Activated T-helper 2 cell treated with anti-CD3 and anti-CD28 coated beads, Interferon-gamma antibody, Interleukin-2, Interleukin-4, amounts not matched to agents 10 μg/mL and 5 μg/mL and 100 μg/mL, durations not matched to agents 14 hours and 24 hours and 36 hours (primary cell): Measurements from ENCODE around the gene SIDT1. TPM values are rescaled to one million over a fixed set of nuclear protein-coding genes. Genes with fewer than 3 reads are reported as not detected.

Experiments
- DNase-seq: peaks from one replicate; pipeline ENCODE4 v3.0.0; 2021; ENCODE audit warnings: low spot score
- H3K27ac Mint-ChIP-seq: one replicate; pipeline ENCODE4 v1.8.0; 2021; ENCODE audit warnings: mixed read lengths
- H3K27me3 Mint-ChIP-seq: one replicate; pipeline ENCODE4 v1.8.0; 2021; ENCODE audit warnings: low read depth, mixed read lengths
- H3K36me3 Mint-ChIP-seq: one replicate; pipeline ENCODE4 v1.8.0; 2021; ENCODE audit warnings: low read depth, mixed read lengths
- H3K4me1 Mint-ChIP-seq: one replicate; pipeline ENCODE4 v1.8.0; 2021; ENCODE audit warnings: low read depth, mixed read lengths
- H3K4me3 Mint-ChIP-seq: one replicate; pipeline ENCODE4 v1.8.0; 2021; ENCODE audit warnings: low read depth, mild to moderate bottlenecking, moderate library complexity, mixed read lengths
- H3K9me3 Mint-ChIP-seq: one replicate; pipeline ENCODE4 v1.8.0; 2021; ENCODE audit warnings: mixed read lengths
- intact Hi-C: fragments of 100-400 bp; cut with micrococcal nuclease; formaldehyde crosslinking; loops from one replicate; pipeline ENCODE4 v1.15.1; 2023
- total RNA-seq: library from RNA; stranded (reverse); gene quantifications from 2 replicates; pipeline ENCODE4 v1.2.3, GENCODE V29; 2022

Gene SIDT1
- total RNA-seq, 1 donor from 2014 or later: 10.2 TPM

DNA sequence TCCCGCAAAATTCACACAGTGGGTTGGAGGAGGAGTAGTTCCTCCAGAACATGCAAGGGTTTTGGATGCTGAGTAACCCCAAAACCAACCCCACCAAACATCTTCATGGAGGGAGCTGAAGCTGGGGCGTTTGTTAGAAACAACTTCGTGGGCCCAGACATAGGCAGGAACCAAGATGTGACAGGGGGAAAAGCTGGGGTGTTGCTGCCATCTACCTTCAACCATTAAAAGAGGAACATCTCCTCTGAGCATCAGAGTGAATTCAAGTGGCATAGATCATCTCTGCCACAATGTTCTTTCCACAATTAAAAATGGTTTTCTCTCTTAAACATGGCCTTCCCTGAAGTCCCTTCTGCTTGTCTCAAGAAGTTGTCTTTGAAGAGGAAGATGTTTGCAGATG, 20.5 kb downstream of the SIDT1 start:
- H3K36me3 Mint-ChIP-seq: peaks cover 8% of the 10 kb centered on the region
- H3K27ac Mint-ChIP-seq: no peak overlapping the region
- no peaks in the 10 kb centered on the region for H3K27me3 Mint-ChIP-seq
- no peaks in the 10 kb centered on the region for H3K9me3 Mint-ChIP-seq
- no peak overlapping the region for H3K4me3 Mint-ChIP-seq
- intact Hi-C loops: no loop called here
- no peak for DNase-seq
- no peaks in the 10 kb centered on the region for H3K4me1 Mint-ChIP-seq

GRCh38 chr3:113555138-113555537, 22.8 kb downstream of the SIDT1 start:
- intact Hi-C loops: no loop called here
- no peak for DNase-seq
- Mint-ChIP-seq H3K36me3 (peaks cover 3% of the 10 kb centered on the region), H3K4me3 (no peak overlapping the region), H3K9me3 (no peaks in the 10 kb centered on the region), H3K27ac (no peak overlapping the region), H3K4me1 (no peaks in the 10 kb centered on the region), H3K27me3 (no peaks in the 10 kb centered on the region)

- Mint-ChIP-seq H3K27me3 (no peaks in the 10 kb centered on the region), H3K9me3 (no peaks in the 10 kb centered on the region), H3K36me3 (peaks cover 3% of the 10 kb centered on the region), H3K4me1 (no peaks in the 10 kb centered on the region), H3K27ac (no peak overlapping the region), H3K4me3 (no peak overlapping the region)
- intact Hi-C loops: no loop called here
- no peak for DNase-seq
Measured at GRCh38 chr3:113556316-113556945, 24.1 kb downstream of the SIDT1 start.

- intact Hi-C loops: no loop called here
- Mint-ChIP-seq H3K27me3 (no peaks in the 10 kb centered on the region), H3K36me3 (peaks cover 3% of the 10 kb centered on the region), H3K4me3 (no peak overlapping the region), H3K9me3 (no peaks in the 10 kb centered on the region), H3K4me1 (no peaks in the 10 kb centered on the region), H3K27ac (no peak overlapping the region)
- DNase-seq: no peak
Measured at GRCh38 chr3:113556946-113557335, 24.6 kb downstream of the SIDT1 start.

GRCh38 chr3:113557374-113557773, 25.0 kb downstream of the SIDT1 start:
- Mint-ChIP-seq H3K9me3 (no peaks in the 10 kb centered on the region), H3K4me3 (no peak overlapping the region), H3K27me3 (no peaks in the 10 kb centered on the region), H3K36me3 (peaks cover 3% of the 10 kb centered on the region), H3K27ac (no peak overlapping the region), H3K4me1 (no peaks in the 10 kb centered on the region)
- no peak for DNase-seq
- intact Hi-C loops: no loop called here

GRCh38 chr3:113559009-113559408, 26.7 kb downstream of the SIDT1 start:
- Mint-ChIP-seq H3K36me3 (no peaks in the 10 kb centered on the region), H3K9me3 (no peaks in the 10 kb centered on the region), H3K27me3 (no peaks in the 10 kb centered on the region), H3K4me1 (no peaks in the 10 kb centered on the region), H3K4me3 (no peak overlapping the region), H3K27ac (no peak overlapping the region)
- intact Hi-C loops: no loop called here
- DNase-seq: no peak

DNA sequence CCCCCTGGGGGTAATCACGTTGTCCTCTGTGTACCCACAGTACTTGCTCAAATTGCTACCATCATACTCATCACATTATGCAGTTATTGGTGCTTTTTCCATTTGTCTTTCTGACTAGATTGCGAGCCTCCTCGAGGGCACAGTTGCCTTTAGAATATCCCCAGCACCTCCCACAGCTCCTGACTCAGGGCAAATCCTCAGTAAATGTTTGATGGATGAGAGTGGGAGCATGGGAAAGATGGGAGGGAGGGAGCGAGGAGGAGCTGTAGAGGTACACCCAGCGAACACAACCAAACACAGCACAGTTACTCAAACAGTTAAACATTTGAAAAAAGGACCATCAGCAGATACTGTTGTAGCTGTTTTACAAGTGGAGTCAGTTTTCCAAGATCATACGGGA, 27.9 kb downstream of the SIDT1 start:
- intact Hi-C loops: no loop called here
- no peak for DNase-seq
- Mint-ChIP-seq H3K4me3 (no peak overlapping the region), H3K27me3 (no peaks in the 10 kb centered on the region), H3K27ac (no peak overlapping the region), H3K4me1 (peaks cover 7% of the 10 kb centered on the region), H3K36me3 (peaks cover 7% of the 10 kb centered on the region), H3K9me3 (no peaks in the 10 kb centered on the region)

DNA sequence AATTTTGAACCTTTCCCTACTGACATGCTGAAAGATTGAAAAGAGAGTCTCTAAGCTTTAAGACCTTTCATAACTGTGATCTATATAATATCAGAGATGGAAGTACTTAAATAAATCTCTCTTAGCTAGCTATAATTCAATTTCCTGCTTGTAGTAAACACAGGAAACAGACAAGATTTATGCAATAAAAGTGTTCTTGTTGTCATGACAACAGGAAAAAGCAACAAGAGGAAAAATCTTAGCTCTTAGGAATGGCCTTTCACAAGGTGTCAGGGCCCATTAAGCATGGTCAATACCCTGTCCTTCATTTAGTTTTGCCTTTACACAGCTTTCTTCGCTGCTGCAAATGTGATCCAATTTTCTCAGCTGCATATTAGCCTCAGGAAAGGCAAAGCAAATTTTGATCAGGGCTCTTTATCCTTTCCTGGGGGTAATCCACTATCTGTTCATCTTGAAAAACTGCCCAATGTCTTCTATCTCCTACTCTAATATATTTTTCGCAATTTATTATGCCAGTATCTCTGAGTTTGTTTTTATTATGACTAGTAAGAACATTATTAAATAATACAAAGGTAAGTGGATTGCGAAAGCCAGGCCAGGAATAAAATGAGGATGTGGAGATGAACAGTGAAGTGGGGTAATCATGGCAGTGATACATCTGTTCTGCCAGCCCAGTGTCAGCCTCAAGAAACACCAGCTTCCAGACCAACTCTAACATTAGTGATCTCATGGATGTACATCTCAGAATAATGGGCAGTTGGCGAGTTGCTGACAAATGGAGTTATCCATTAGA, 28.7 kb downstream of the SIDT1 start:
- Mint-ChIP-seq H3K4me1 (peaks cover 7% of the 10 kb centered on the region), H3K27ac (no peak overlapping the region), H3K4me3 (no peak overlapping the region), H3K36me3 (peaks cover 7% of the 10 kb centered on the region), H3K27me3 (no peaks in the 10 kb centered on the region), H3K9me3 (no peaks in the 10 kb centered on the region)
- no peak for DNase-seq
- intact Hi-C loops: no loop called here

DNA sequence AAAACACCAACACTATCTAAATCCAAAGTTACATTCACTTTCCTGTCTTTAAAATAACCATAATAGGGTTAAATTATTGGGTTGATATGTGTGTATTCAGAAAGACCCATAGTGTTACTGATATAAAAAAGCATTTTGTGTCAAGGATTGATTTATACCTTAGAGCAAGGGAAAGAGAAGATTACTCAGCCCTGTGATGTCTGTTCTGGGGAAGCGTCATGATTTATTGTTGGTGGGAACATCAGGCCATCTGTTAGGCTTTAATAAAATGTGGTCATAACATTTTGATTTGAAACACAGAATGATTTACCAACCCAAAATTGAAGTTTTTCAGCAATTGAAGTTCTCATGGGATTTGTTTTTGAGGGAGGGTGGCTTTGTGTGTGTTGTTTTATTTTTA, 33.2 kb downstream of the SIDT1 start:
- H3K27ac Mint-ChIP-seq: no peak overlapping the region
- no peak overlapping the region for H3K4me3 Mint-ChIP-seq
- intact Hi-C loops: no loop called here
- DNase-seq: no peak
- H3K27me3 Mint-ChIP-seq: no peaks in the 10 kb centered on the region
- H3K36me3 Mint-ChIP-seq: peaks cover 11% of the 10 kb centered on the region
- H3K4me1 Mint-ChIP-seq: peaks cover 7% of the 10 kb centered on the region
- no peaks in the 10 kb centered on the region for H3K9me3 Mint-ChIP-seq

DNA sequence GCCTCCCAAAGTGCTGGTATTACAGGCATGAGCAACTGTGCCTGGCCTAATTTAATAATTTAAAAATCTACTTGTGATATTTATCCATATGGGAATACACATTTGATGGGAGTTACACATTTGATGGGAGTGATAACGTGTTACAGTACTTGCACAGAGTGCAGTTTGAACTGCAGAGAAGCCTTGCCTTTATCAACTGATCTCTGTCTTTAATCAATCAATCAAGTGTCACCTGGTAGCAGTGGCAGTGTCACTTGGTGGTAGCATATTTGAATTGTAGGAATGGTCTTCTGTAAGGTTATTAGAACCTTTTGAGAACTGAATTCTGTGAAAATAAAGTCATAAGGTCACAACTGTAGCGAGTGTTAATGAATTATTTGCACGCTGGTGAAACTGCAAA, 37.8 kb downstream of the SIDT1 start:
- no peak overlapping the region for H3K4me3 Mint-ChIP-seq
- no peaks in the 10 kb centered on the region for H3K27me3 Mint-ChIP-seq
- DNase-seq: no peak
- no peaks in the 10 kb centered on the region for H3K4me1 Mint-ChIP-seq
- H3K36me3 Mint-ChIP-seq: peaks cover 4% of the 10 kb centered on the region
- H3K9me3 Mint-ChIP-seq: no peaks in the 10 kb centered on the region
- H3K27ac Mint-ChIP-seq: no peak overlapping the region
- intact Hi-C loops: no loop called here

GRCh38 chr3:113571360-113571759, 39.0 kb downstream of the SIDT1 start:
- intact Hi-C loops: no loop called here
- Mint-ChIP-seq H3K9me3 (no peaks in the 10 kb centered on the region), H3K27ac (no peak overlapping the region), H3K4me3 (no peak overlapping the region), H3K27me3 (no peaks in the 10 kb centered on the region), H3K36me3 (peaks cover 4% of the 10 kb centered on the region), H3K4me1 (no peaks in the 10 kb centered on the region)
- DNase-seq: no peak

GRCh38 chr3:113573728-113574127, 41.4 kb downstream of the SIDT1 start:
- H3K36me3 Mint-ChIP-seq: peaks cover 4% of the 10 kb centered on the region
- no peaks in the 10 kb centered on the region for H3K27me3 Mint-ChIP-seq
- no peak overlapping the region for H3K27ac Mint-ChIP-seq
- H3K4me3 Mint-ChIP-seq: no peak overlapping the region
- no peak for DNase-seq
- intact Hi-C loops: no loop called here
- H3K4me1 Mint-ChIP-seq: peaks cover 3% of the 10 kb centered on the region
- no peaks in the 10 kb centered on the region for H3K9me3 Mint-ChIP-seq

DNA sequence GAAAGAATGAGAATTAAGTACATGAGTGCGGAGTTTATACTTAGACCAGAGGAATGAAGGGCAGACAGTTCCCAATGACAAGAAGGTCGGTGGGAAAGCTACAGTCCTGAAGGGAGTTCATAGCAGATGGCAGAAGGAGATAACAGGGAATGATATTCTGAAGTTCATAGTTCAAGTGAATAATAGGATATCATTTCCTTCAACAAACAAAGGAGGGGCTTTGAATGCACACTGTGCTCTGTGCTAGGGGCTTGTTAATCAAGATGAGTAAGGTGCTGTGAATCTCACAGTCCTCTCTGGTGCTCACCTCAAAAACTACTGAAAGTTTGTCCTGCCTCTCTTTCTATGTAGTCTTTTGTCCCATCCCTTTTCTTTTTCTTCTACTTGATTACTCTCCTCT, 41.9 kb downstream of the SIDT1 start:
- H3K27me3 Mint-ChIP-seq: no peaks in the 10 kb centered on the region
- H3K4me1 Mint-ChIP-seq: peaks cover 3% of the 10 kb centered on the region
- H3K27ac Mint-ChIP-seq: no peak overlapping the region
- H3K4me3 Mint-ChIP-seq: no peak overlapping the region
- DNase-seq: no peak
- H3K36me3 Mint-ChIP-seq: peaks cover 4% of the 10 kb centered on the region
- intact Hi-C loops: no loop called here
- no peaks in the 10 kb centered on the region for H3K9me3 Mint-ChIP-seq
